K562 (cell line): ENCODE results near the gene ARHGAP25. TPM values are rescaled to one million over a fixed set of nuclear protein-coding genes. Genes with fewer than 3 reads are reported as not detected.

ENCODE experiments used
- ATAC-seq: fragments of 200-7000 bp; cut with Tn5 transposase; 3 replicates; pipeline ENCODE4 v1.9.1; 2020; ENCODE audit warnings: moderate library complexity
- BruUV-seq: library from RNA; stranded (reverse); fragments of 400-500 nt; replicated peaks from 2 replicates; lab custom pipeline; 2021; lab: Mats Ljungman, UMichigan
- CTCF ChIA-PET: fragments of 300-600 bp; formaldehyde crosslinking; extraction: SDS; loops from one replicate; lab custom pipeline; 2021; ENCODE audit warnings: low intra/inter-chr PET ratio; lab: Yijun Ruan, JAX
- POLR2A ChIA-PET: fragments of 300-600, 350-650 bp; sonication (Branson Sonifier 250); formaldehyde crosslinking; extraction: SDS; loops from one replicate; lab custom pipeline; 2021; ENCODE audit warnings: antibody characterized with exemption, inconsistent platforms; lab: Yijun Ruan, JAX
- DNase-seq, 4 experiments: peaks; one replicate each; pipeline versions ENCODE4 v3.0.0 to v3.0.0-alpha.2; 2011 to 2018; ENCODE audit warnings: low spot score in 3 of 4, mixed read lengths in 3 of 4; ENCODE audit errors: extremely low read depth in 1 of 4
- FAIRE-seq: peaks from 2 replicates; lab custom pipeline; 2011; peaks lifted over from hg19 to GRCh38; lab: Jason Lieb, UNC
- H2AFZ ChIP-seq: 2 replicates; pipeline ENCODE4 v1.6.0; 2011; ENCODE audit warnings: low read depth, low read length, control low read depth, inconsistent platforms
- H3K27ac ChIP-seq: fragments of 200-600 bp; 3 replicates; pipeline ENCODE4 v1.8.0; 2011; ENCODE audit warnings: low read depth, mild to moderate bottlenecking, control low read depth, inconsistent platforms, low read length, moderate library complexity, mixed read lengths; ENCODE audit errors: extremely low read depth
- H3K27me3 ChIP-seq, 2 experiments: fragments of 300-600 bp in 1 of 2; 2 replicates in 1 of 2; 3 replicates in 1 of 2; pipeline versions ENCODE4 v1.6.0 to v1.8.0; 2011; ENCODE audit warnings: inconsistent platforms in 2 of 2, low read length in 2 of 2, mild to moderate bottlenecking in 1 of 2, mixed read lengths in 1 of 2, moderate library complexity in 1 of 2; ENCODE audit not compliant: control insufficient read depth in 2 of 2, insufficient read depth in 2 of 2
- H3K36me3 ChIP-seq: fragments of 300-600 bp; 3 replicates; pipeline ENCODE4 v1.8.0; 2011; ENCODE audit warnings: mild to moderate bottlenecking, low read length, inconsistent platforms; ENCODE audit not compliant: control insufficient read depth, insufficient read depth
- H3K4me1 ChIP-seq, 2 experiments: fragments of 200-600 bp in 1 of 2; replicated peaks in 1 of 2; 2 replicates in 1 of 2; 3 replicates in 1 of 2; pipeline versions ENCODE4 v1.5.1 to v1.8.0; 2011; ENCODE audit warnings: inconsistent platforms in 2 of 2, low read length in 2 of 2, mild to moderate bottlenecking in 1 of 2, mixed read lengths in 1 of 2, moderate library complexity in 1 of 2; ENCODE audit not compliant: control insufficient read depth in 2 of 2, insufficient read depth in 2 of 2
- H3K4me2 ChIP-seq: 2 replicates; pipeline ENCODE4 v1.6.1; 2011; ENCODE audit warnings: low read length, control low read depth, inconsistent platforms, mixed read lengths; ENCODE audit not compliant: insufficient read depth
- H3K4me3 ChIP-seq: fragments of 200-600 bp; sonication (generic), shearing (Covaris generic); 2 replicates; pipeline ENCODE4 v1.5.1; 2016; ENCODE audit warnings: control low read depth, inconsistent platforms
- H3K79me2 ChIP-seq: fragments of 200-600 bp; 3 replicates; pipeline ENCODE4 v1.8.0; 2011; ENCODE audit warnings: low read length, inconsistent platforms; ENCODE audit not compliant: control insufficient read depth, insufficient read depth
- H3K9ac ChIP-seq, 2 experiments: 2 replicates each; pipeline versions ENCODE4 v1.6.0 to v1.6.1; 2011; ENCODE audit warnings: low read depth in 2 of 2, low read length in 2 of 2, control low read depth in 1 of 2, inconsistent platforms in 1 of 2, mild to moderate bottlenecking in 1 of 2, mixed read lengths in 1 of 2; ENCODE audit not compliant: insufficient read depth in 1 of 2
- H3K9me1 ChIP-seq: one replicate; pipeline ENCODE4 v1.6.0; 2011; ENCODE audit warnings: inconsistent platforms, mild to moderate bottlenecking, low read length, moderate library complexity; ENCODE audit not compliant: control insufficient read depth, insufficient read depth
- H3K9me3 ChIP-seq: replicated peaks from 2 replicates; pipeline ENCODE4 v1.5.1; 2011; ENCODE audit warnings: low read depth, low read length, inconsistent platforms; ENCODE audit not compliant: control insufficient read depth, insufficient read depth
- H4K20me1 ChIP-seq: replicated peaks from 2 replicates; pipeline ENCODE4 v1.6.1; 2011; ENCODE audit warnings: low read length, inconsistent platforms, mixed read lengths; ENCODE audit not compliant: control insufficient read depth, insufficient read depth
- BCL6 ChIP-seq: fragments of 250-450 bp; sonication (Bioruptor Pico); IDR thresholded peaks from 2 replicates; pipeline ENCODE4 v1.4.0; 2020
- CTCF ChIP-seq, 3 experiments: IDR thresholded peaks in 2 of 3; conservative IDR thresholded peaks in 1 of 3; 2 replicates each; pipeline ENCODE4 v1.5.1; 2011 to 2012; ENCODE audit warnings: low read length in 3 of 3, mild to moderate bottlenecking in 3 of 3, control low read depth in 2 of 3, improper control_type of control experiment in 1 of 3, inconsistent platforms in 1 of 3, low read depth in 1 of 3, mixed read lengths in 1 of 3, moderate library complexity in 1 of 3; ENCODE audit not compliant: insufficient read depth in 2 of 3
- GTF2E2 ChIP-seq: fragments of 200-800 bp; sonication (Bioruptor generic); IDR thresholded peaks from 2 replicates; pipeline ENCODE4 v1.6.1; 2016; ENCODE audit warnings: missing genetic modification characterization, missing compliant biosample characterization
- KDM4B ChIP-seq, 2 experiments: fragments of 450-650 bp in 1 of 2; sonication (generic) in 1 of 2; IDR thresholded peaks; 2 replicates each; pipeline ENCODE4 v1.6.1; 2016 to 2017; ENCODE audit warnings: borderline replicate concordance in 2 of 2, antibody characterized with exemption in 1 of 2, low read depth in 1 of 2, mild to moderate bottlenecking in 1 of 2
- MEF2A ChIP-seq: IDR thresholded peaks from 2 replicates; pipeline ENCODE4 v1.6.1; 2011; ENCODE audit warnings: low read depth, mild to moderate bottlenecking, low read length, moderate library complexity; ENCODE audit not compliant: control insufficient read depth
- MTA3 ChIP-seq: fragments of 450-650 bp; formaldehyde crosslinking; IDR thresholded peaks from 2 replicates; pipeline ENCODE4 v1.6.1; 2017; ENCODE audit warnings: mild to moderate bottlenecking, borderline replicate concordance
- POLR2A ChIP-seq: fragments of 450-650 bp; conservative IDR thresholded peaks from 2 replicates; pipeline ENCODE4 v1.6.1; 2016
- PPARD ChIP-seq: fragments of 250-450 bp; sonication (Bioruptor Pico); IDR thresholded peaks from 2 replicates; pipeline ENCODE4 v1.8.0; 2022; ENCODE audit warnings: inconsistent platforms, mild to moderate bottlenecking, moderate library complexity
- SIRT6 ChIP-seq: IDR thresholded peaks from one replicate; pipeline ENCODE4 v1.6.1; 2012; ENCODE audit warnings: low read depth, mild to moderate bottlenecking, control low read depth, inconsistent platforms, low read length, moderate library complexity
- SP2 ChIP-seq: IDR thresholded peaks from 2 replicates; pipeline ENCODE4 v1.6.1; 2011; ENCODE audit warnings: mild to moderate bottlenecking, low read depth, low read length, moderate library complexity; ENCODE audit not compliant: poor library complexity, severe bottlenecking; ENCODE audit errors: extremely low read depth
- STAT5B ChIP-seq: fragments of 250-450 bp; sonication (Bioruptor Pico); IDR thresholded peaks from 2 replicates; pipeline ENCODE4 v1.8.0; 2021; ENCODE audit warnings: mild to moderate bottlenecking, inconsistent platforms
- TGIF2 ChIP-seq: sonication (generic); formaldehyde crosslinking; IDR thresholded peaks from 2 replicates; pipeline ENCODE4 v1.8.1; 2022; ENCODE audit warnings: mild to moderate bottlenecking, missing genetic modification reagents, moderate library complexity
- ZC3H4 ChIP-seq: sonication (generic); formaldehyde crosslinking; IDR thresholded peaks from 2 replicates; pipeline ENCODE4 v1.9.0; 2021; ENCODE audit warnings: missing genetic modification reagents, borderline replicate concordance
- ZFX ChIP-seq: sonication (generic); formaldehyde crosslinking; IDR thresholded peaks from 2 replicates; pipeline ENCODE4 v1.8.0; 2022; ENCODE audit warnings: mild to moderate bottlenecking, missing genetic modification reagents, moderate library complexity
- ZNF444 ChIP-seq: fragments of 250-450 bp; sonication (Bioruptor Pico); IDR thresholded peaks from 2 replicates; pipeline ENCODE4 v1.4.0; 2020; ENCODE audit warnings: mild to moderate bottlenecking, moderate library complexity
- WGBS: fragments of 100-300 bp; shearing (Covaris generic); methylation state at CpG from one replicate; pipeline ENCODE4 v1.1.6; 2016; ENCODE audit warnings: low coverage, mixed read lengths; ENCODE audit not compliant: insufficient coverage; ENCODE audit errors: missing lambda C conversion rate; 5-methylcytosine and 5-hydroxymethylcytosine counted together
- in situ Hi-C: fragments of 300-500 bp; cut with MboI; formaldehyde crosslinking; loops from 4 replicates; pipeline ENCODE4 v1.15.0; 2018; ENCODE audit warnings: inconsistent platforms, mixed read lengths
- intact Hi-C: fragments of 100-400 bp; cut with micrococcal nuclease; formaldehyde crosslinking; loops from 2 replicates; pipeline ENCODE4 v1.14.2; 2022
- polyA plus RNA-seq, 8 experiments: library from polyadenylated mRNA; depleted of rRNA in 4 of 8; stranded (reverse) in 5 of 8; unstranded in 3 of 8; fragments of >200 nt; fragmentation: Nextera tagmentation in 2 of 8; fragmentation: Illumina TruSeq in 1 of 8; extraction: Ambion mirVana in 2 of 8; extraction: Trizol in 1 of 8; gene quantifications; 2 replicates each; pipeline versions ENCODE4 v1.2.1 to v1.2.3, GENCODE V29; 2011 to 2014; ENCODE audit warnings: inconsistent platforms in 1 of 8, missing spikeins in 1 of 8
- total RNA-seq, 7 experiments: library from RNA; depleted of rRNA in 6 of 7; stranded (reverse); fragments of >200 nt in 6 of 7; fragmentation: Illumina TruSeq in 2 of 7; extraction: Trizol in 2 of 7; gene quantifications; 2 replicates each; pipeline versions ENCODE4 v1.2.1 to v1.2.3, GENCODE V29; 2011 to 2021; ENCODE audit warnings: low replicate concordance in 1 of 7

The ARHGAP25 gene
- total and polyA plus RNA-seq, 9 of the 15 experiments (the other 6 are each of a cell fraction or from before 2014, with no cell fraction given) = 4.9 to 14.8 (median 10.7) TPM

- H3K9ac ChIP-seq = no peak overlapping the region
- H2AFZ ChIP-seq = no peak overlapping the region
- in situ Hi-C loops (no loop called here), intact Hi-C loops (loop anchor here (10.0 kb wide), 1 partner anchor 116 kb away; no protein-coding TSS in a partner anchor)
- no peaks in the 10 kb centered on the region for H3K79me2 ChIP-seq
- FAIRE-seq = no peak
- TF ChIP-seq STAT5B (CRISPR knock-in tag) (no peak), GTF2E2 (tag) (no peak)
- H3K36me3 ChIP-seq = no peaks in the 10 kb centered on the region
- no TSS peak for BruUV-seq
- H3K9me3 ChIP-seq = no peaks in the 10 kb centered on the region
- ATAC-seq = no peak
- DNase-seq = no peak
- H3K27me3 ChIP-seq = no peaks in the 10 kb centered on the region; a peak in 1 of 5 replicates
- no peaks in the 10 kb centered on the region for H4K20me1 ChIP-seq
- WGBS = 33% methylated on average over 1 of the region's 1 CpG
- POLR2A ChIA-PET = interaction anchor here (0.5 to 0.6 kb wide), 2 partner anchors 24 to 218 kb away, joined by 4 to 5 read pairs; partner anchors contain the start of gene ARHGAP25
- H3K9me1 ChIP-seq = no peaks in the 10 kb centered on the region
- H3K4me3 ChIP-seq = no peak overlapping the region
- CTCF ChIA-PET = interaction anchor here (0.7 to 2.8 kb wide), 4 partner anchors 126 to 244 kb away, joined by 3 to 22 read pairs (median 3); no protein-coding TSS in a partner anchor
- no peak overlapping the region for H3K27ac ChIP-seq
- H3K4me1 ChIP-seq = peaks cover 0 to 6% of the 10 kb centered on the region in 2 experiments; a peak in 2 of 5 replicates
- no peak overlapping the region for H3K4me2 ChIP-seq
Observed at GRCh38 chr2:68710336-68710735, 24.3 kb upstream of the ARHGAP25 start.

- Histone ChIP-seq H3K27ac (no peak overlapping the region), H2AFZ (no peak overlapping the region), H3K9ac (no peak overlapping the region), H3K27me3 (no peaks in the 10 kb centered on the region; a peak in 1 of 5 replicates), H4K20me1 (no peaks in the 10 kb centered on the region), H3K9me1 (no peaks in the 10 kb centered on the region), H3K4me2 (no peak overlapping the region), H3K4me1 (peaks cover 0 to 6% of the 10 kb centered on the region in 2 experiments; a peak in 2 of 5 replicates), H3K79me2 (no peaks in the 10 kb centered on the region), H3K4me3 (no peak overlapping the region), H3K36me3 (no peaks in the 10 kb centered on the region), H3K9me3 (no peaks in the 10 kb centered on the region)
- in situ Hi-C loops (no loop called here), intact Hi-C loops (loop anchor here (10.0 kb wide), 1 partner anchor 116 kb away; no protein-coding TSS in a partner anchor)
- DNase-seq (no peak), FAIRE-seq (no peak), ATAC-seq (no peak)
- no peak for TF ChIP-seq PPARD (CRISPR knock-in tag)
- TF ChIP-seq CTCF (IDR thresholded peaks at IDR 0.05 in 2 of 3, conservative IDR thresholded peaks at IDR 0.05 in 1 of 3; ENCODE audit: insufficient read depth in 2 of 3, low read depth in 1 of 3, low read length in 3 of 3) = no peak
- no peak for TF ChIP-seq ZFX (CRISPR knock-in tag)
- TF ChIP-seq SIRT6 = no peak
- no peak for TF ChIP-seq MTA3
- no peak for TF ChIP-seq ZC3H4 (CRISPR knock-in tag)
- TF ChIP-seq POLR2A = no peak
- TF ChIP-seq MEF2A = no peak
- TF ChIP-seq KDM4B (IDR thresholded peaks at IDR 0.05; ENCODE audit: borderline replicate concordance in 2 of 2, low read depth in 1 of 2) = no peak
- no peak for TF ChIP-seq ZNF444 (CRISPR knock-in tag)
- no peak for TF ChIP-seq SP2
- no peak for TF ChIP-seq BCL6
- TF ChIP-seq TGIF2 (CRISPR knock-in tag) = no peak
- WGBS = 25% methylated on average over 1 of the region's 1 CpG
- POLR2A ChIA-PET = interaction anchor here (0.6 to 0.9 kb wide), 2 partner anchors 9 to 24 kb away, joined by 3 to 5 read pairs; partner anchors contain the start of gene ARHGAP25
- CTCF ChIA-PET = interaction anchor here (0.7 to 2.8 kb wide), 4 partner anchors 126 to 244 kb away, joined by 3 to 22 read pairs (median 3); no protein-coding TSS in a partner anchor
- no TSS peak for BruUV-seq
Observed at GRCh38 chr2:68710756-68711155, 23.9 kb upstream of the ARHGAP25 start.
